ENCODE results near the gene MLXIP.

Gene MLXIP

GRCh38 chr12:122080149-122081082, 1.9 kb downstream of the MLXIP start:
- no peak for DNase-seq

DNA sequence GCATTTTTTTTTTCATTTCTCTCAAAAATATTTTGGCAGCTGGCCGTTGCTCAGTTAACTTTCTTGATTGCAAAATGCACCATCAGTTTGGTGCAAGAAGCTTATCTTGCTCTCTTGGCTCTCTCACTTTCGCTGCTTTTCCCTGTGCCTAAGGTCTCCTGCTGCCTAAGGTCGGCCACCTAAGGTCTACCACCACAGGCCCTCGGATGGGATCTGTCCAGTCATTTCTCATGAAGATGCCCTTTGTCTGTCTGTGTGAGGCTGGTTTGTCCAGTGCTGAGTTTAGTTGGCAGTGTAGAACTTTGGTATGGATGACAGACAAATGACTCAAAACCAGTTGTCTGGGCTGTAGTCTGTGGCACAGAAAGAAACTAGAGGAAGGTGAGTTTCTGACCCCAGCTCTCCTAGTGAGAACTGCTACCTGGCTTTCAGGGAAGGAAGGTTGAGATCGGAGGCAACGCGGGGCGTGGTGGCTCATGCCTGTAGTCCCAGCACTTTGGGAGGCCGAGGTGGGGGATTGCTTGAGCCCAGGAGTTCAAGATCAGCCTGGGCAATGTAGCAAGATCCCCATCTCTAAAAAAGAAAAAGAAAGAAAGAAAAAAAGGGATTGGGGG, 2.6 kb downstream of the MLXIP start:
- DNase-seq: no peak

DNA sequence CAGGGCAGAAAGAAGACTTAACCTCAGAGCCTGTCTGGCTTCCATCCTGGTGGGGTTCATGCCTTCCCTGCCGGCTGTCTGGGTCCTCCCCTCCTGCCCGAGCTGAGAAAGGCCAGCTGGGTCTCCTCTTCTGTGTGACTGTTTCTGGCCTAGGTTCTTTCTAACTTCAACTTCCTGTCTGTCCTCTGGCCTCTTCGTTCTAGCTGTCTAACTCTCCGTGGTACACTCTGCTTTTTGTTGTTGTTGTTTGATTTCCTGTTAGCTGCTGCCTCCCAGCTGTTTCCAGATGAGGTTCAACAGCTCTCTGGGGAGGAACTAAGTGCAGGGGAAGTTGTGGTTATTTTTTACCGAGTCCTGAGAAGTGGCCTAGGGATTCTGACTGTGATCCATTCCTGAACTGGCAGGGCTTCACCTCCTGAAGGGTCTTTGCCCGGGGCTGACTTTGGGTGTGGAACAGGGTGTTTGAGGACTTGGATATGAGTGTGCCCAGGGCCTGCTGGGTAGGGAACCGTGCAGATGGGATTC, 3.2 kb downstream of the MLXIP start:
- DNase-seq: no peak

DNA sequence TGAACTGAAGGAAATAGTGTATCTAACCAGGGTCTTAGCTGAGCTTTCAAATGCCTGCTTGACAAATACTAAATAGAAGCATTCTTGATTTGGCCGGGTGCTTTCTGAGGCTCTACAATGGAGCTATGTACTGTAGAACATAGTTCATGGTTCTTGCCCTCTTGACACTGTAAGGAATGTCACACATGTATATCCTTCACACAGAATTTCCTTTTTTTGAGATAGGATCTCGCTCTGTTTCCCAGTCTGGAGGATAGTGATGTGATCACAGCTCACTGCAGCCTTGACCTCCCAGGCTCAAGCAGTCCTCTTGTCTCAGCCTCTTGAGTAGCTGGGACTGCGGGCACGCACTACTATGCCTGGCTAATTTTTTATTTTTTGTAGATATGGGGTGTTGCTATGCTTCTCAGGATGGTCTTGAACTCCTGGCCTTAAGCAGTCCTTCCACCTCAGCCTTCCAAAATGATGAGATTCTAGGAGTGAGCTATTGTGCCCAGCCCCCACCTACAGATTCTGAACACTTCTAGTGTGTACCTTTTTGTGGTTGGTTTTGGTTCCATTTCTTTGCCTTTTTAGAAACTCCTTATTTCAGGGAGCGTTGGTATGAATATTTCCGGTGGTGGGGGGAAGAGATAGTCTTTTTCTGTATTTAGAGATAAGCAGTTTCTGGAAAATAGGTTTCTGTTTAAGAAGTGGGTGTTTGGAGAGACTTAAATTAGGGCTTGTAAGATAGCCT, 4.2 kb downstream of the MLXIP start:
- no peak for DNase-seq

GRCh38 chr12:122084857-122085405, 6.4 kb downstream of the MLXIP start:
- DNase-seq: no peak

- no peak for DNase-seq
Measured at GRCh38 chr12:122085591-122085990, 7.0 kb downstream of the MLXIP start.

DNA sequence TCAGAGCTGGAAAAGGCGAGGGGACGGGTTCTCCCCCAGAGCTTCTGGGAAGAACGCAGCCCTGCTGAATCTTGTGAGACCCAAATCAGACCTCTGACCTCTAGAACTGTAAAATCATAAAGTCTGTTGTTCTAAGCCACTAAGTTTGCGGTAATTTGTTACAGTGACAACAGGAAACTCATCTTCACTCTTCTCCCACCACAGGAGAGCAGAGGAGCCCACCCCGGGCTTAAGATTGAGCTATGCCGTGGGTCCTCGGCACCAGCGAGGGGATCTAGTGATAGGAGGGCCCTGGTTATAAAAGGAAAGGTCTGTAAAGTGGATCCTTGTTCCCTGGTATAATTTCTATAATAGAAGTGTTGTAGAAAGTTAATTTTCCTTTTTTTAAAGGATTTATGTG, 7.6 kb downstream of the MLXIP start:
- no peak for DNase-seq

- no peak for DNase-seq
Measured at GRCh38 chr12:122086641-122087285, 8.2 kb downstream of the MLXIP start.

GRCh38 chr12:122087431-122088178, 9.0 kb downstream of the MLXIP start:
- DNase-seq: no peak

DNA sequence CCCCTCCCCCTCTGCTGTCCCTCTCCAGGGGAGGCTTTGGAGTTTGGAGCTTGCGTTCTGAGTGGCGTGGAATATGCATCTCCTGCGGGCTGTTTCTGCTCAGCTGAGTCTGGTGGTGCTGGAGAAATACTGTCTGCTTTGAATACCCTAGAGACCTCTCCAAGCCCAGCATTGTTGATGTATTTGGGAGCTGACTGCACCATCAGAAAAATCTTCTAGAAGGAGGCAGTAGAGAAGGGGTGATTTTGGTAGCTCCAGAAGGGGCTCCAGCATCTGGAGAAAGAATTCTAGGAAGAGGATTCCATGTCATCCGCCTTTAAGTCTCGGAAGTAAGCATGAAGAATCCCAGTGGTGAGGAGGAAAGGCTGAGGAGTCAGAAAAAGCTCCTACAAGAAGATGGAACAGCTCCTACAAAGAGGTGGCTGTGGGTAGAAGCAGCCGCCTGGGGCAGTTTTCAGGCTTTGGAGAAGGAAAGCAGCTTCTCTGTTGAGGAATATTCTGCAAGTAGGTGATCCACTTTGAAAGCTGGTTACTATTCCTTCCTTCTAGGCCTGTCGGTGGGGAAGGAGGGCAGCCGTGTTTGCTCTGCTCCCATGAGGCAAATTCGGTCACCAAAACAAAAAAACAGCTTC, 9.7 kb downstream of the MLXIP start:
- no peak for DNase-seq

GRCh38 chr12:122089077-122089476, 10.5 kb downstream of the MLXIP start:
- no peak for DNase-seq

DNA sequence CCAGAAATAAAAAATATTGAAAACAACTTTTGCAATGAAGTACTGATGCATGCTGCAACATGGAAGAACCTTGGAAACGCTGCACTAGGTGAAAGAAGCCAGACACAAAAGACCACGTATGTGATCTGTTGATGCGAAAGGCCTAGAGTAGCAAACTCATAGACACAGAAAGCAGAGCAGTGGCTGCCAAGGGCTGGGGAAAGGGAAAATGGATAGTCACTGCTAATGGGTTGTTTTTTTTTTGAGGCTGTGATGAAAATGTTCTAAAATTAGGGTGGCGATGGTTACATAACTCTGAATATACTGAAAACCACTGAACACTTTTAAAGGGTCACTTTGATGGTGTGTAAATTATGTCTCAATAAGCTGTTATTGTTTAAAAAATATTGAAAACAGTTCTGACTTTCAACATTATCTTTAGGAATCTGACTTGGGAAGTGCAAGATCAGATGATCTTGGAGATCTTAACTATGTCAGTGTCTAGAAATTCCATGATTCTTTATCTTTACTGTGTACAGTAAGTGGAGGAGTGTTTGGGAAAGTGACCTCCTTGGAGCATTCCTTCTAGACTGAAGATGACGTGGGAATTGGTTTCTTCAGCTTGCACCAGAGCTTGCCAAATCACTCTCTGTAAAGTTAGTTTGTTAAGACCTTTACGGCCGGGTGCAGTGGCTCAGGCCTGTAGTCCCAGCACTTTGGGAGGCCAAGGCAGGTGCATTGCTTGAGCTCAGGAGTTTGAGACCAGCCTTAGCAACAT, 12.4 kb downstream of the MLXIP start:
- no peak for DNase-seq

GRCh38 chr12:122093098-122093883, 14.7 kb downstream of the MLXIP start:
- no peak for DNase-seq

GRCh38 chr12:122094137-122094734, 15.7 kb downstream of the MLXIP start:
- DNase-seq: no peak

DNA sequence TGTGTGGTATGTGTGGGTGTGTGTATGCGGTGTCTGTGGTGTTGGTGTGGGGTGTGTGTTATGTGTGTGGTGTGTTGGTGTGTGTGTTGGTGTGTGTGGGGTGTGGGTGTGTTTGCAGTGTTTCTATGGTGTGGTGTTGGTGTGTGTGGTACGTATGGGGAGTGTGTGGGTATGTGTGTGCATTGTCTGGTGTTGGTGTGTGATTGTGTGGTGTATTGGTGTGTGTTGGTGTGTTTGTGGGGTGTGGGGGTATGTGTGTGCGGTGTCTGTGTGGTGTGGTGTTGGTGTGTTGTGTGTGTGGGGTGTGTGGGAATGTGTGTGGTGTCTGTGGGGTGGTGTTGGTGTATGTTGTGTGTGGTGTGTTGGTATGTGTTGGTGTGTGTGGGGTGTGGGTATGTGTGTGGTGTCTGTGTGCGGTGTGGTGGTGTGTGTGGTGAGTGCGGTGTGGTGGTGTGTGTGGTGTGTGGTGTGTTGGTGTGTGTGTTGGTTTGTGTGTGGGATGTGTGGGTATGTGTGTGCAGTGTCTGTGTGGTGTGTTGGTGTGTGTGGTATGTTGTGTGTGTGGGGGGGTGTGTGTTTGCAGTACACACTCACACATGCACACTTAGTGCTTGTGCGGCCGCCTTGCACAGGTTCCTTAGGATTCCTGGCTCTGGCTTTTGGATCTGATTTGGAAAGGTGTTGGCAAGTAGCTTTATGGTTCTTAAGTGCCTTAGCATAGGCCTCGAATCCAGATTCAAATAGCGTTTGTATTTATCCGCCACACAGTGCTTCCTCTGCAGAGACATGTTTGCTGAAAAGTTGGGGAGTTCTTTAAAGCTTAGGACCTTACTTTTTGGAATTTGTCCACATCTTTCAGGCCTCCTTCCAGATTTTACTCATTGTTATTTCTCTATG, 16.4 kb downstream of the MLXIP start:
- DNase-seq: no peak

GRCh38 chr12:122096014-122096413, 17.5 kb downstream of the MLXIP start:
- no peak for DNase-seq

DNA sequence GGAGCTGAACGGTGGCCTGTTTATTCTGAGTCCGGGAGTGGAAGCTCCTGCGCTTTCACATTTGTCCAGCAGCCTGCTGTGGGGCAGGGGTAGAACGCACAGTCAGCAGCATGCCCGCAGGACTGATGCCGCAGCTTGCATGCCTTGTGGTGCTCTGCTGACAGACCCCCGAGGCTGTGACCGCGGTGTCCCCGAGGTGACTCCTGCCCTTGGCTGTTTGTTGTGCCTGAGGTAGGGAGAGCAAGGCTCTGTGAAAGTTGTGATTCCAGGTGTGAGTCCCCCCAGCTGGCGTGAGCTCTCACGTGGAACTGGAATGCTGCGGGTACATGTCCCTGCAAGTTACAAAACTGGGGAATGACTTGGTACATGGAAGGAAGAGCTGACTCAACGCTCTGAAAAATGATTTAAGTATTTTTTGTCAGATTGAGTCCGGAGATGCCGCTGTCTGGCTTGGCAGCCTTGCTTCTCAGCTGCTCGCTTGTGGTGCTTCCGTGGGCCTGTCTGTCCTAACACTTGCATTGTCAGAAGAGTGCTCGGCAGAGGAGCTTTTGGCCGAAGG, 18.1 kb downstream of the MLXIP start:
- DNase-seq: no peak

DNA sequence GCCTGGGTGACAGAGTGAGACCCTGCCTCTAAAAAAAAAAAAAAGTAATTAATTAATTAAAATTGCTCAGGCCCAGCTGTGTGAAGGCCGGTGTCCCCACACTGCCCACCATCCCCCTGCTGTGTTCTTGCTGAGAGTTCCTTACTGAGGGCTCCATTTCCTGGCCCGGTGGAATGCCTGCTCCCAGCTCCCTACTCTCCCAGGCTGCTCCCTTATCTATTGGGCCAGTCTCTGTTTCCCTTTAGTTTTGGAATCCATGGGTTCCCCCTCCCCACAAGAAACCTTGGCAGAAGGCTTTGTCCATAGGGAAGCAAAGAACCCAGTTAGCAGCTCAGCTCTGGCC, 19.0 kb downstream of the MLXIP start:
- DNase-seq: no peak
